Skin of body (tissue), 2 donors: ENCODE measurements around the gene TP53I13. TPM values are rescaled to one million over a fixed set of nuclear protein-coding genes. Genes with fewer than 3 reads are reported as not detected.

Experiments used
- DNase-seq: peaks from one replicate; lab custom pipeline; 2025; lab: John Stamatoyannopoulos, UW
- total RNA-seq: library from RNA; depleted of rRNA; stranded (reverse); fragments of >200 nt; gene quantifications from one replicate; pipeline ENCODE4 v1.2.3, GENCODE V29; 2014

The TP53I13 gene
- total RNA-seq, 1 donor from 2014 or later, result 24.3 TPM

DNA sequence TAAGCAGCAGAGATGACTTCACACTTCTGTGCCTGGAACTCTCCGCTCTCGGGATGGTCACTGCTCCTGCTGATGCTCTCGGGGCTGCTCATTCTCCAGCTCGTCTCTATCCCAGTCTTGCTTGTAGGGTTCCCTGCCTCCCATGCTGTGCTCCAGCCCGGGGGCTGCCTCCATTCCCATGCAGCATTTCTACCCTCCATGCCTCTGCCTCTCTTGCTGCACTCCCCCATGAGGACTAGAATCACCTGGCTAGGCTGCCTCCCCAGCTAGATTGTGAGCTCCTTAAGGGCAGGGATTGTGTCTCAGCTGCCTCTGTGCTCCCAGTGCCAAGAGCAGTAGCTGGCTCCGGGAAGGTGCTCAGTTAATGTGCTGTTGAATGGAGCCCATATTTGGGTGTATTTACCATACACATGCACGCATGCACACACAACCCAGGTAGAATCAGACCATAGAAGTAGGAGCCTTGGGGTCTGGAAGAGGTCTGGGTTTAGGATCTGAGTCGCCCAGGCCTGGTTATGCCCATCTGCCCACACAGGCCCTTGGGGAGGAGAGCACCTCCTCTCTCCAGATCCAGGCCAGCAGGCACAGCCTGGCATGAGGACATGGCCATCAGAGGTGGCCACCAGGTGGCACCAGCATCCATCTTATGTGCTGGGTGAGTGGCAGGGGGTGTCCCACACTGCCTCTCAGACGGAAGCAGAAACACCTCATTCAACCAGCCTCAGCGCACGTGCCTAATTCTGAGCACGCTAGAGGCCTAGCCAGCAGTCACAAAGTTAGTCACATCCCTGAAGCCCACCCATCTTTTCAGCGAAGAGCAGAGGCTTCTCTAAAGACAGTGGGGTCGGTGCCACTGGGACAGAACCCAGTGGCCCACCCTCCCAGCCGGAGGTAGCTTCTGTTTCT, 11.6 kb downstream of the TP53I13 start:
- no peak for DNase-seq

DNA sequence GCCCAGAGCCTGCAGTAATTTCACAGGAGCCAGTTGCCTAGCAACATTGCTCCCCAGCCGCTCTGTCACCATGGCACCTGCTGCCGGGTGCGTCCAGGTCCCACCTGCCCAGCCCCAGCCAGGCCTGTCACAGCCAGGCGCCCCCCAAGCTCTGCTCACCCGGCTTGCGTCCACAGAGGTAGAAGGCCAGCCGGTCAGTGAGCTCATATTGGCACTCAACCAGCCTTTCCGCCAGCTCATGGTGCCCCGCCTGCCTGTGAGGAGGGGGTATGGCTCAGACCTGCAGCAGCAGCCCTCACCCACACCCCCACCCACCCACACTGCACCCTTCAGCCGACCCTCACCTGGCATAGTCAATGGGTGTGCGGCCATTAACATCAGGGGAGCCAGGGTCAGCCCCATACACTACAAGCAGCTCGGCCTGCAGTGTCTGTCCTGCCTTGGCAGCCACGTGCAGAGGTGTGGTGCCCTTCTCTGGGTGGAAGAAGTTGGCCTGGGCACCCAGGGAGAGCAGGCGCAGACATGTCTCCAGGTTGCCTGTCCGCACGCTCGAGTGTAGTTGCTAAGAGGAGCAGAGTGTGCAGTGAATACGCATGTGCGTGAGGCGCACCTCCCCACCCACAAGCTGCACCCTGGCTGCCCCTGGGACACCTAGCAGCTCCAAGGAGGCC, 13.2 kb downstream of the TP53I13 start:
- DNase-seq, result no peak

DNA sequence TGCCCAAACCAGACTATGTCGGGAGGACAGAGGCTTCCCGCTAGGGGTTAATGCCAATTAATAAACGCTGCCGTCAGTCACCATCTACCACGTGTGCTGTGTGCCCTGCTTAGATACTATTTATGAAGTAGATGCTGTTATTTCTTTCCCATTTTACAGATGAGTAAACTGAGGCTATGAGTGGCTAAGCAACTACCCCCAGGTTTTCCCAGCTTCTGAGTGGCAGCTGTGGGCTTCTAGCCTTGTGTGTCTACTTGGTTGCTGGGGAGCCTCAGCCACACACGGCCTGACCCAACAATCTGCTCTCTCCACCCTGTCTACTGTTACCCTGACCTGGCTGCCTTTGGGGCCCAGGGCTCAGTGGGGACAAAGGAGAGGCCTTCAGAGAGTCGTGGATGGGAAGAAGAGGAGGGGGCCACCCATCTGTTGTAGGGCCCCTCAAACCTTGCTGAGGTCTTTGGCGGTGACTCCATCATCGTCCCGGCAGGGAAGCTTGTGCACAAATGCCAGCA, 13.8 kb downstream of the TP53I13 start:
- DNase-seq, result no peak

DNA sequence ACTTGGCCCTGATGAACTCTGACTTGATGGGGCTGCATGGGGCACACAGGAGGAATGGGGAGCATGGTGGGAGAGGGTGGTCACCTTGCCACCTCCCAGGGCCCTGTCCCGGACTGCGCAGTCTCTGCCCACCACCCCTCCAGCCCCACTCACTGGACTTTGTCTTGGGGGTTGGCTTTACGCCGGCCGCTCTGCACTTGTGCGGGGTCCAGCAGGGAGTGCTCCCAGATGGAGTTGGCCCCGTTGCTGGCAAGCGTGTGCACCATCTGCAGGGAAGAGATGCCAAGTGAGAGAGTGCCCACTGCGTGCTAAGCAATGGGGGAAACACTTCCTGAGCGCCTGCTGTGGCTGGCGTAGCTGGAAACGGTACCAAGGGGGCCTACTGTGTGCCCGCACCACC, 14.3 kb downstream of the TP53I13 start:
- DNase-seq, result no peak

DNA sequence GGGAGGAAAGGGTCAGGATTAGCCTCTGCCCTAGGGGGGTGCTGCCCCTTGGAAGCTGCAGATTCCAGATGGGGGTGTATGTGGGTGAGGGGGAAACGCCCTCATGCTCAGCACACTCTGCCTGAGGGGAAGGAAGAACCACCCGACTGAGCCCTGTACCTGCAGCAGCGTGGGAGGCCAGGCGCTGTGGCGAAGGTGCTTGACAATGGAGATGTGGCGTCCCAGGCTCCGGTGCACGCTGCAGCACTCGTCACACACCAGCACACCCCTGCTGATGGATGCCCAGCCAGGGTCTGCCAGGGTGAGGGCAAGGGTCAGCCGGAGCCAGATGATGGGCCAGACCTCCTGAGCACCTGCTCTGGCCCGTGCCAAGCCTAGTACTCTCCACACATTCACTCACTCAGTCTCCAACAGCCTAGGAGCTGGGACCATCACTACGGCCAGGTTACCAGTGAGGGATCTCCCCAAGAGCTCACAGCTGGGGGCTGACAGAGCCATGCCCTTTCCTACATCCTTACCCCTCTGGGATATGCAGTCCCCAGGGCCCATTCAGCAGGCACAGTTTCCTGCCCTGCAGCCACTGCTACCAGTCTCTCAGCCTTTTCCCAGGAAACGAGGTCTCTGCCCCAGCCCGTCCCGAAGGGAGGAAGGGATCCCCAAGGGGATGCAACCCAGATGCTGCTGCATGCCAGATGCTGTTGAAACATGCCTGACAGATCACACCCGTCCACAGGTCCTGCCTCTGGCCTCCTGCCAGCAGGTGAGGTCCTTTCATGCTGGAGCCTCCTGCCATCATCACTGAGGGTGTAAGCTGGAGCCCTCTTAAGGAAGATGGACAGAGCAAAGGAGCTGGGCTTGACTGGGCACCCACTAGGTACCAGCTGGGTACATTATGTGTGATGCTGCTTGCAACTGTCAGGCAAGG, 15.1 kb downstream of the TP53I13 start:
- DNase-seq, result no peak

DNA sequence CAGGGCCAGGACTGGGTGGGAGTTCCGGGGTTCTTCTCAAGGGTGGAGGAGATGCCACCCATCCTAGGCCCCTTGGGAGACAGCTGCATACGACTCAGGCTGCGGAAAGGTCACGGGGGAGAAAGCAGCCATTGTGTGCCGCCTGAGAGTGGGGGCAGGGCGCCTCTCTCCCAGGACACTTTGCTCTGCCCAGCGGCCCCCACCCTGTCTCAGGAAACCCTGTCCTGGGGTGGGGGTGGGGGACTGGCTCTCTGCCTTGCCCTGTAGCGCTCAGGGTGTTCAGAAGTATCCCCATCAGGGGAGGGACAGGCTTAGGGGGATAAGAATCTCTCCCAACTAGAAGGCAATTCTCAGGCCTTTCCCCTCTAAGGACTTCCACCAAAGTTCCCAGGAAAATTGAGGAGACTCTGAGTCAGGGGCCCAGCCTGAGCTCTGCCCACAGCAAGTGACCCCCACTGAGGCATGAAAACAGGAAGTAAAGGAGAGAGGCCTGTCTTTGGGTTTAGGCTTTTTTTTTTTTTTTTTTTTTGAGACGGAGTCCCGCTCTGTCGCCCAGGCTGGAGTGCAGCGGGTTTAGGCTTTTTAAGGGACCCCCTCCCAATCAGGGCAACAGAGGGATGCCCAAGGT, 16.1 kb downstream of the TP53I13 start:
- no peak for DNase-seq

DNA sequence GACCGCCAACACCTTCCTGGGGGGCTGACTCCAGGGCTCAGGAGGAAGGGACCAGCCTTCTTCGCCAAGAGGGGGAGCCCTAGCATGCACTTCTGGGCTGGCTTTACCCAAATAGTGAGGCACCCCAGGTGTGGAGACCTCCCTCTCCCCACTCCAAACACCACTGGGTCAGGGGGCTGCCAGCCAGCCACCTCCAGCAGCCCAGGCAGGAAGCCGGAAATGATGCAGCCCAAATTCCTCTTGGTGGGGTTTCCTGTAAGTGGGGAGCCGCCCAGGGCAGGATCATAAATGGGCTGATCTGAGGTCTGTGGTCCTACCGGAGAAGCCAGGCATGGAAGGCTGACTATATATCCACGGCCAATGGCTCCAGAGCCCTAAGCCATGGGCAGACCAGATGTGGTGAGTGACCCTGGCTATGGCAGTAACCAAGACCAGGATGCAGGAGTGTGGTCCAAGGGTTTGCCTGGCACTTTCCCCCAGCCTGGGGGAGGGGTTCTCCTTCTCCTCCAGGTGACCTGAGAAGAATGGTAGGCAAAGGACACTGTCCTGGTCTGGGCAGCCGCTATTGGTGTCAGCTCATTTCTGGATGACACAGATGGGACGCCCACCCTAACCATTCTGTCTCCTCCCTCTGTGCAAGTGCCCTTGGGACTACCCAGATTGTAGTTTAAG, 16.7 kb downstream of the TP53I13 start:
- no peak for DNase-seq

DNA sequence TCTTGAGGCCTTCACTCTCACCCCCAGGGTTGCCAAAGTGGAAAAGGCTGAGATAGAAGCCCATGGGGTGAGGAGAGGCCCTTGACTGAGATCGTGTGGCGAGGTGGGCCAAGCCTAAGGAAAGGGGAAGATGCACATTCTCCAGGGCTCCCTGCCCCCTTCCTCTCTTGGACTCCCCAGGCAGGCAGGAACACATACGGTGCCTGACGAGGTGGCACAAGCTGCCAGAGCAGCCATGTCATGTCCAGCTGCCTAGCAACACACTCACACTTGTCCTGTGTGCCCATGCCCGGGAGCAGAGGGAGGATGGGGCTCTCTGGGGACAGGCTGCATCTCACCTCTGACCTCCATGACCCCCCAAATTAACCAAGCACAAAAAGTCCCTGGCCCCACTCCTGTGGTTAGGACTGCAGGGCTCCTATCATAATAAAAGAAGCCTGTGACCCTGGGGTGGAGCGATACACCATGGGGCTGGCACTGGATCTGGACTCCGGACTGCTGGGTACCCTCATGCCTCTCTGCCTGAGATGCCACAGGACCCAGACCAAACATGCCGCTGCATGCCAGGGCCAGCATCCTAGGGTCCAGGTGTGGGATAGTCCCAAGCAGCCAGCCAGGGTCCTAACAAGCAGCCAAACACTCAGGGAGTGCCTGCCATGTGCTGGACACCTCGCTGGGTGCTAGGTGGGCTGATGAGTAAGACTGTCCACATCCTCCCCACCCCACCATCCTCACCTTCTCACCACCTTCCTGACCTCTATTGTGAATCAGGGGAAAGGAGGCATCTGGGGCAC, 18.4 kb downstream of the TP53I13 start:
- no peak for DNase-seq

DNA sequence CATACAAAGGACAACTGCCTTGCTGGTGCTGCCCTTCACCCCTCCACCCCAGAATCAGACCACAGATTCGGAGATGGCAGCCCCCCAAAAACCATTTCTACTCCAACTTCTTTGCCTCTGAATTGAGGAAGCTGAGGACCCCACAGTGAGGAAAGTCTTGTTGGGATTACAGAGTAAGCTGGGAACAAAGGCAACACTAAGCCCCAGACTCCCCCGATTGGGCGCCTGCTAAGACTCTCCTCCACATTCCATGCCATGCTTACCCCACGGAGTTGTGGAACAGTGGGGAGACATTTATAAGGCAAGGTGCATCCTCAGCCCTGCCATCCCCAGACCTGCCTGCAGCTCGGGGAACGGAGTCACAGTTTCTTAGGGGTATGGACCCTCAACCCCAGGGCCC, 19.1 kb downstream of the TP53I13 start:
- DNase-seq, result no peak

DNA sequence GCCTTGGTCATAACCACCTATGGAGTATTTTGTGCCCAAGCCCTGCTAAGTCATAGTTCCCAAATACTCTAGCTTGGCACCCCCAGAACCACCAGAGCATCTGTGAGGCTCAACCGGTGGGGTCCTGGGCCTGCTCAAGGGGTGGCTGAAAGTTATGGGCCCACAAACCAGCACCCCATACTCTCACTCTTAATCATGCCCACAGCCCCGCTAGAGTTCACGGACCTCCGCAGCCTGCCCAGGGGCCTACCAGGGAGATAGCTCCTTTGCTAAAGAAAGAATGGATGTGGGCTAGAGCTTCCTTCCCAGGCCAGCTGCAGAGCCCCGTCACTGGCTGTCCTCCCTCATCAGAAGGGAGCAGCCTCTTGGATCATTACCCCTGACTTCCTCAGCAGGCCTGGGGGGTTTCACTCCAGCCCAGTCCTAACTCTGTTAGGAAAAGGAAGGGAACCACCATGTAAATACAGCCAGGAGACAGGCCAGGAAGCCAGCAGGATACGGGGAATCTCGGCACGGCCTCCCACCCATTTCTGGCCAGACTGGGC, 19.6 kb downstream of the TP53I13 start:
- DNase-seq, result no peak

DNA sequence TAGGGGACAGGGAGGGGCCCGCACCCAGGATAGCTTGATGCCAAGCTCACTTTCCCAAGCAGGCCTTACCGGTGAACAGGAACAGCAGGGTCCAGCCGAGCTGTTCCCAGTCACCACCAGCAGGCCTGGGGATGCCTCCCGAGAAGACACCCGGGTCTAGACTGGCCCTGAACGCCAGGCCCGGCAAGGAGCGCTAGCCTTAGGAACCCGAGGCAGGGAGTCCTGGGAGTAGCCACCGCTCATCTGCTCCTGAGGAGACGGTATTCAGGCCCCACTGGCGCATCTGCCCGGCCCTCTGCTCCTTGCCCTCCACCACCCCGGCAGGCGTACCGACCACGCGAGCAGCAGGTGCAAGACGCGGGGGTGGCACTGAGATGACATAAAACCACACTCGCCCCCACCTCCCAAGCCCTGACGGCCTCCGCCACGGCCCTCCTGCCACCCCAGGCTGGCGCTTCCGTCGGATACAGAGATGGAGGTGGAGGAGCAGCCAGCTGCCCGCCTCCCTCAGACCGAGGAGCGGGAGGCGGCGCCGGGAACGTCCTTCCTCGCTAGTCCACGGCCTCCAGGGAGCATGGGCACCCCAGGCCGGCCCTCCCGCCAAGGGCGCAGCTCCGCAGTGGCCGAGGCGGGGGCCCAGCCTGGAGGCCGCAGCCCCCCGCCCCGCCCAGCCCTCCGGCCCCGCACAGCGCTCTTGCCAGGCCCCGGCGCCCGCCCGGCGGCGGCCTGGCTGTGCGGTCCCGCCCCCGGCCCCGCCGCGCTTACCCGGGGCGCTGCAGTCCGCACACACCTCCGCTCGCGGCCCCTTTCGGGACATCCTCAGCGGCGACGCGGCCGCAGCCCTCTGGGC, 20.3 kb downstream of the TP53I13 start:
- no peak for DNase-seq

DNA sequence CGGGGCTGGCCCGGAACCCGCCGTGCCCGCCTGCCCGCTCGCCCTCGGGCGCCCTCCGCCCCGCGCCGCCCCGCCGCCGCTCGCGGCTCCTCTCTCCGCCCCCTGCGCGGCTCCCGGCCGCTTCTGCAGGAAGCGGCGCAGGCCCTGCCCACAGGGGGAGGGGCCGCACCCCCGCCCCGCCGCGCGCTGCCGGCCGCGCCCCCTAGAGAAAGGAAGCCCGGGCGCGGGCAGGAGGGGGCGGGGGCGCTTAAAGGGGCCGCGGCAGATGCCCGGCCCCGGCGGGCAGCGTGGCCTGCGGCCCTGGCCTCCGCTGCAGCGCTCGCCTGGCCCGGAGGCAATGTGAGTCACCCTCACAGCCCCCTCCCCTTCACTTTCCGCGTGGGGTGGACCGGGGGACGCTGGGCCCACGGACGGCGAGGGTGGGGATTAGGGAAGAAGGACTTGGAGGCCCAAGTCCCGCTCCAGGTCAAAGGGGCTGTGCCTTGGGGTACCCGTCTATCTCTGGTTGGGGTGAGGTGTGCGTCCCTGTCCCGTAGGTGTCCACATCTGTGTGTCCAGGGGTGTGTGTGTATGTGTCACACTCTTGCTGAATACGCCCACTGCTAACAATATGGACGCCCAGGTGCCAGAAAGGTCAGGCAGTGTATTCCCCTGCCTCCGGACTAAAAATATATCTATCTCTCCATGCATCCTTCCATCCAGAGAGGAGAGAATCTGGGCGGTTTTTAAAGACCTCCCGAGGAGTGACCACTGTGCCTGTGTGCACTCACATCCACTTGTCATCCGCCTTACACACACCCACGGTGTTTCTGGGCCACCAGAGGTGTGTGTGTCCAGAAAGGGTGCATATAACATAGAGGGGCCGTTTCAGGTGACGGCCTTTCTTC, 21.3 kb downstream of the TP53I13 start, which contains the start of gene GIT1:
TSS of gene GIT1 (minus strand) at position 125 of the 887 bp plus-strand sequence. CDS start 270 bp downstream, outside the sequence.
- DNase-seq, result peak; percentile 62

DNA sequence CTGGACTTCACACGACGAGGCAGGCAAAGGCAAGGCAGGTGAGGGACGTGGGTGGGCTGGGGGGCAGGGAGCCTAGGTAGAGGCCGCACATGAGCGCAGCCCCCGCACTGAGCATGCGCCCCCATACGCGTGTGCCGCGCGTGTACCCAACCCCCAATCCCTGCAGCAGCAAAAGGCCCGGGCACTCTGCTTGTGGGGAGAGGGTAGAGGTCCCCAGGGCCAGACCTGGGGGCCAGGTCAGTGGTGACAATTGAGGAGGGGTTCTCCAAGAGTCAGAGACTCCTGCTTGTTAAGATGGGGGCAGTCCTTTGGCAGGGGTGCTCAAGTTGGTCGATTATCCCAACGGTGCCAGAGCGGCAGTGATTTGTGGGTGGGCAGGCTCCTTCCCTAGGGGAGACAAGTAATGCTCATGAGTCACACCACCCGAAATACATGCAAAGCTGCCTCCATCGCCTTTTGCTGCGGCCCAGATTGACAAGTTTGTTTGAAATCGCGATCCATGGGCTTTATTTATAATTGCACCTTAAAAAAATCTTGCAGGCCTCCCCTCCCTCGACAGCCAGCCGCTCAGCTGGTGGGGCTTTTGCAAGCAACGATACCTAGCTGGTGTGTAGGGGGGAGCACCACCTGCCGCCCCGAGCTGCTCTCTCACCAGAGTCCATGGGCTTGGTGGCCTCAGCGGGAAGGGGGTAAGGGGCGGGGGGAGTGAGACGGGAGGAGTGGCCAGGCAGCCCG, 22.1 kb downstream of the TP53I13 start:
- DNase-seq, result no peak

DNA sequence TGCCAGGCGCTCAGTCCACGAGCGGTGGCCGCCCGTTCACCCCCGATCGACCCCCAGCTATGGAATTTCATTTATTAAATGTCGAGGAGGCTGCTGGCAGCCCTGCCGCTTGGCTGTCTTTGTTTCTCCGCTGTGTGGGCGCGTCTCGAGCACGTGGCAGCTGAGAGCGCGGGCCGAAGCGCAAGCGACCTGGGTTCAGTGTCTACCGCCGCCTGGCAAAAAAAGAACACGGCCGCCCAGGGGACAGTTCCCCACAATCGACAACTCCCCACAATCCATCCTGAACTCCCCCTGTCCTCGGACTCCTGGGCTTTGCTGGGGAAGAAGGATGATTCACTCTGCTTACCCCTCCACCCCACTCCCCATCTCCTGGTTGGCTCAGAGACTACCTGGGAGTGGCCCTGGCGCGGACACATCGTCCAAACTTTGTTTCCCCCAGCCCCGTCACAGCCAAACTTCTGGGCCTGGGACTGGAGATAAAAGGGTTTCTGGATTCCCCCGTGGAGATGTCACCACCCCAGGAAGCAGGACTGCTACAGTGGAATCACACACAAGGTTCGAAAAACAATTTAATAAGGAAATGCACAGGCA, 22.7 kb downstream of the TP53I13 start:
- DNase-seq, result no peak

DNA sequence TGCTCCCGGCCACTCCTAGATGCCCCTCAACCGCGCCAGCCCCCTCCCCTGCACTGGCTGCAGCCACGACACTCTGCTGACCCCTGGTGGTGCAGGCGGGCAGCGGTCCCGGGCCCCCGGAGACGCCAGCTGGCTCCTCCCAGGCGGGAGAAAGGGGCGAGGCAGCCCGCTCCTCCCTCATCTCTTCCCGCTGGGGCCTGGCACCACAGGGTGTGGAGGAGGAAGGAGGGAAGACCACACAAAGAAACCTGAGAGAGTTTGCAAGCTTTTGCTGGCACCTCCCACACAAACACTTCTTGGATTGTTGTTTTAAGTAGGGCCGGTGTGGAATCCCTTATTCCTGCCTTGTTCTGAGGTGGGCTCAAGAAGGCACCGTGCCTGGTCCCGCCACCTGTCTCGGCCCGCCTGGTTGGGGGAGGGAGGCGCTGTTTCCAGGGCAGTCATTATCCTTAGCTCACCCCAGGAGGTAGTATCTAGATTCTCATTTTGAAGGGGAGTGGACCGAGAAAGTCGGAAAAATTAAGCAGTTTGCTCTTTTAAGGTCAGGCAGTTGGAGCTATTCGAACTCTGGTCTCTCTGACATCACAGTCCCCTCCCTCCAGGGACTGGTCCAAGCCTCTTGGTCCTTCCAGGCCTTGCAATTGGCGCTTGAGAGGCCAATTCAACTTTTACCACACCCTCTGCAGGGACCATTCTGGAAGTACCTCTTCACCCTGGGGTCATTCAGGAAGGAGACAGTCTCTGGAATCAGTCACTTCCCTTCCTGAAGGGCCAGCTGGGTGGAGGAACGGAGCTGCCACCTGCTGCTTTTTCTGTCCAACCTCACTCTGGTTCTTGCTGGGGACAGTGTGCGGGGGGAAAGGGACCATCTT, 23.5 kb downstream of the TP53I13 start:
- peak; percentile 79 for DNase-seq
